GM19324 (cell line): ENCODE data around the gene SCARB1.

Source experiments
- ATAC-seq: cut with Tn5 transposase; IDR thresholded peaks from one replicate; pipeline ENCODE4 v1.9.1; 2021; ENCODE audit warnings: mild to moderate bottlenecking, moderate library complexity; ENCODE audit not compliant: unreplicated experiment, low FRiP score

The SCARB1 gene

GRCh38 chr12:124847113-124848074, 16.3 kb downstream of the SCARB1 start:
- no peak for ATAC-seq

GRCh38 chr12:124844411-124845397, 19.0 kb downstream of the SCARB1 start:
- no peak for ATAC-seq

GRCh38 chr12:124842800-124843510, 20.7 kb downstream of the SCARB1 start:
- no peak for ATAC-seq

- no peak for ATAC-seq
These were observed 21.5 kb downstream of the SCARB1 start for GRCh38 chr12:124842073-124842749.

- ATAC-seq: no peak
These were observed 22.1 kb downstream of the SCARB1 start for GRCh38 chr12:124841558-124841945.

- ATAC-seq: no peak
These were observed 25.5 kb downstream of the SCARB1 start for GRCh38 chr12:124837958-124838803.

GRCh38 chr12:124837249-124837897, 26.3 kb downstream of the SCARB1 start:
- ATAC-seq: no peak

- no peak for ATAC-seq
These were observed 26.9 kb downstream of the SCARB1 start for GRCh38 chr12:124836759-124837158.

GRCh38 chr12:124835656-124836410, 27.8 kb downstream of the SCARB1 start:
- no peak for ATAC-seq

- ATAC-seq: no peak
These were observed 28.8 kb downstream of the SCARB1 start for GRCh38 chr12:124834822-124835221.

- ATAC-seq: no peak
These were observed 30.0 kb downstream of the SCARB1 start for GRCh38 chr12:124833693-124834122.

- ATAC-seq: no peak
These were observed 30.8 kb downstream of the SCARB1 start for GRCh38 chr12:124832856-124833255.

GRCh38 chr12:124831590-124831989, 32.1 kb downstream of the SCARB1 start:
- ATAC-seq: no peak

GRCh38 chr12:124830306-124830705, 33.4 kb downstream of the SCARB1 start:
- no peak for ATAC-seq

- no peak for ATAC-seq
These were observed 33.9 kb downstream of the SCARB1 start for GRCh38 chr12:124829708-124830304.

GRCh38 chr12:124829008-124829707, 34.5 kb downstream of the SCARB1 start:
- no peak for ATAC-seq
